ENCODE results near the gene NRP1.

The NRP1 gene

GRCh38 chr10:33178026-33178755 is 156.3 kb downstream of the NRP1 start:
- no peak for DNase-seq

GRCh38 chr10:33176688-33177087 is 157.8 kb downstream of the NRP1 start:
- DNase-seq = no peak

- no peak for DNase-seq
Observed at GRCh38 chr10:33174674-33175434, 159.6 kb downstream of the NRP1 start.

GRCh38 chr10:33165911-33166310 is 168.6 kb downstream of the NRP1 start:
- DNase-seq = no peak

- peak; percentile 79 for DNase-seq
Observed at GRCh38 chr10:33164060-33164709, 170.3 kb downstream of the NRP1 start.

GRCh38 chr10:33162248-33162575 is 172.3 kb downstream of the NRP1 start:
- DNase-seq = no peak

GRCh38 chr10:33161550-33162247 is 172.8 kb downstream of the NRP1 start:
- no peak for DNase-seq

GRCh38 chr10:33160151-33160550 is 174.3 kb downstream of the NRP1 start:
- peak; percentile 34 for DNase-seq

- DNase-seq = peak; percentile 84
Observed at GRCh38 chr10:33157103-33157502, 177.4 kb downstream of the NRP1 start.

GRCh38 chr10:33155720-33156638 is 178.5 kb downstream of the NRP1 start:
- DNase-seq = peak; percentile 71

- DNase-seq = peak; percentile 98
Observed at GRCh38 chr10:33154590-33154989, 179.9 kb downstream of the NRP1 start.

GRCh38 chr10:33153968-33154327 is 180.5 kb downstream of the NRP1 start:
- DNase-seq = no peak

GRCh38 chr10:33153251-33153967 is 181.1 kb downstream of the NRP1 start:
- DNase-seq = no peak

GRCh38 chr10:33152750-33153149 is 181.7 kb downstream of the NRP1 start:
- DNase-seq = no peak

- DNase-seq = no peak
Observed at GRCh38 chr10:33152146-33152545, 182.3 kb downstream of the NRP1 start.

GRCh38 chr10:33151344-33151864 is 183.1 kb downstream of the NRP1 start:
- DNase-seq = no peak

GRCh38 chr10:33150889-33151288 is 183.6 kb downstream of the NRP1 start:
- DNase-seq = no peak

GRCh38 chr10:33150146-33150545 is 184.3 kb downstream of the NRP1 start:
- no peak for DNase-seq

GRCh38 chr10:33147013-33147310 is 187.5 kb downstream of the NRP1 start:
- no peak for DNase-seq

- no peak for DNase-seq
Observed at GRCh38 chr10:33146189-33147012, 188.1 kb downstream of the NRP1 start.
